GM18907 (cell line): Measurements from ENCODE around the gene HGFAC.

Source experiments
- ATAC-seq: cut with Tn5 transposase; IDR thresholded peaks from one replicate; pipeline ENCODE4 v1.9.1; 2021; ENCODE audit warnings: mild to moderate bottlenecking, moderate library complexity; ENCODE audit not compliant: unreplicated experiment

The HGFAC gene

DNA sequence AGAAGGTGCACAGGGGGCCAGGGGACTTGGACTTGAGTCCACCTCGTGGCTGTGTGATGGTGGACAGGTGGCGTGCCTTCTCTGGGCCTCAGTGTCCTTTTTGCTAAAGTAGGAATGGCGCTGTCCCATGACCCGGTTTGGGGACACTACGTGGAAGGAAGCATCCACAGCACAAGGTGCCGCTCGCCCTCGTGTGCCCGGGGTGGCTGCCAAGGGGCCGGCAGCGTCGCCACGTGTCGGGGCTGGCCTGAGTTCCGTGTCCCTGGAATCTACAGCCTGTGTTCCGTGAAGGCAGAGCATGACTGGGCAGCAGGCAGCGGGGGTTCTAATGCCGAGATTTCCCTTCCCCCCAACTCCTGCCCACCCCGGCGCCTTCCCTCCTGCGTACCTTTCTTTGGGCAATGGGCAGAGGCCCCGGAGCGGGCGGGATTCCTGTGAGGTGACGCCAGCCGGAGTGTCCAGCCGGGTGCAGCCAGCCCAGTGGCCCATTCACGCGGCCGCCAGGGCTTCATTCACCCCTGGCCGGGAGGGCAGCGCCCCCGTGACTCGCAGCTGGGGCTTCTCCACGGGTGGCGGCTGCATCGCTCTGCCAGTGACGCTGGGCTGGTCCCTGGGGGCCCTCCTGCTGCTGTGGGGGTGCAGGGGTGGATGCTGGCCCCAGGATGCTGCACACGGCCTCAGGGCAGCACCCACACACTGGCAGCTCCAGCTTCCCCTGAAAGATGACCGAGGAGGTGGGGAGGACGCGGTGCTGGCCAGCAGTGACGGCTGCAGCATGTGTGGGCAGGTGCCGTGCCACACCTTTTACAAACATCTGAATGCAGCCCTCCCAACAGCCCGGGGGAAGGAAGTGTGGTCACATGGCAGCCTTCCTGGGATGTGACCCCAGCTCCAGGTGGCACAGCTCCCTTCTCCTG is 42.5 kb downstream of the HGFAC start:
- ATAC-seq: no peak

- no peak for ATAC-seq
Observed at GRCh38 chr4:3485011-3485791, 43.4 kb downstream of the HGFAC start.

DNA sequence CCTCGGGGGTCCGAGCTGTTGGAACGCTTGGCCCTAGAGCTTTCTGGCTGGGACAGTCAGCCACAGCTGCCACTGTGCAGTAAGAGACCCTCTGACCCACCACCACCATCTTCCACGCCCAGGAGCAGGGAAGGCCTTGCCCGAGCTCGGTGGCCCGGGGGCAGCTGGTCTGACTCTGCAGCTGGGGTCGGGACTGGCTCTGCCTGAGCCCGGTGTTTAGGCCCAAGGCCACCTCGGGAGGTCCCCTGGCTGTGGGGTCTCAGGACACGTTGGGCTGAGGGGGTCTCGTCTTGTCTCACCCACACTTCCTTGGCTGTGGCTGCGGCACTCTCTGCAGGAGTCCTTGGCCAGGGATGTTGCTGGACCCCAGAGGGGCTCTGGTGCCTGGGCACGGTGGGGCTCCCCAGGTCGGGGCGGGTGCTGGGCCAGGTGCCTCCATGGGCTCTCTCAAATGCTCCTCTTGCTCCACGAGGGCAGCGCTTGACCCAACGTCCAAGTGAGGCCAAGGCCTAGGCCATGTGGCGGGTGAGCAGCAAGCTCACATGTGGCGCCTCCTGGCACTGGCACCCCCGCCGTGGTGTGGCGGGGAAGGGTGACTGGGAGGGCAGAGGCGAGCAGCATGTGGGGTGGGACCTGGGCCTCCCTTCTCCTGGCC is 44.2 kb downstream of the HGFAC start:
- no peak for ATAC-seq

DNA sequence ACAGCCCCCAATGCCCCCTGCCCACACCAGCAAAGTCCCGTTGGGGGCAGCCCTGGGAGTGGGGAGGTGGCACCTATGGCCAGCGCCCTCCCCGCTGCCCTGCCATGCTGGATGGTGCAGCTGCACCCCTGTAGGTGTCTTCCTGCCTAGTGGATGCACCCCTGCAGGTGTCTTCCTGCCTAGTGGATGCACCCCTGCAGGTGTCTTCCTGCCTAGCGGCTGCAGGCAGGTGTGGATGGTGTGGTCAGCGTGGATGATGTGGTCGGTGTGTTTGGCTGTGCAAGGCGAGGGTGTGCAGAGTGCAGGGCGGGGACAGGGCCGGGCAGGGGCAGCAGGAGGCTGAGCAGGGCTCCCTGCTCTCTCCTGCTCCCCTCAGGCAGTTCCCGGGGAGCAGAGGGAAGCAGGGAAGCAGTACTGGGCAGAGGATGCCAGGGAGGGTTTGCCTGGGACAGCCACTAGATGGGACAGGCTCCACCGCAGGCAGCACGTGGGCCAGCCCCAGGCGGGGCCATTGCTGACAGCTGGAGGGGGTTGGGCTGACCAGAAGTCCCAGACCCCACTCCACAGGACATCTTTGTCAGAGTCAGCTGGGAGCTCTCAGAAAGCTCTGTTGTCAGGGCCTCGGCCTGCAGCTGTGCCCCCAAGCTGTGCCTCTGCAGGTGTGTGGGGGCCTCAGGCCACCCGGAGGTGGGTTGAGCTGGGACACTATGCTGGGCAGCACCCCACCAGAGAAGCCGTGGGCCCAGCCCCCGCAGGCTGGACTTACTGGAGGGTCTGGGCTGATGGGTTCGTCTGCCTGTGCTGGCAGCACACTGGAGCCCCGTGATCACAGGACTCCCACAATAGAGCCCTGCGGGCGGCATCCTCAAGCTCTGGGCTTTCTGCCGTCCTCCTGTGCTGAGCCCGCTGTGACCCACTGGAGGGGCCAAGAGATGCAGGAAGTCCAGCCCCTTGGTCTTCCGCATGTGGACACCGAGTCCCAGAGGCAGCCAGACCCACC is 45.1 kb downstream of the HGFAC start:
- no peak for ATAC-seq

DNA sequence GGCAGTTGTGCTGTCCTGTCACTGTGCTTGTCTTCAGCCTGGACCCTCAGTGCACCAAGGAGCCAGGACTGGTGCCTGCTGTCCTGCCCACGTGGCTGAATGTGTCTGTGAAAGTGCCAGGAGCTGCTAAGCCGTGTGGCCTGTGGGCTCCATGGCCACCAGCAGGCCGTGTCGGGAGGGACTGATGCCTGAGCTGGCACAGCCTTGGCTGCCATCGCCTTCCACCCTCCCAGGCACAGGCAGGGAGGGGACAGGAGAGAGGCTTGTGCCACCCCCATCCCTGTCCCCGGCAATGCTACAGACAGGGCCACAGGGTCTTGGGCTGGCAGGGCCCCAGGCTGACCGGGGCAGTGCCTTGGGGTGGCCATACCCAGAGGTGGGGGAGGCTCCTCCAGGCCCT is 46.1 kb downstream of the HGFAC start:
- ATAC-seq: no peak

DNA sequence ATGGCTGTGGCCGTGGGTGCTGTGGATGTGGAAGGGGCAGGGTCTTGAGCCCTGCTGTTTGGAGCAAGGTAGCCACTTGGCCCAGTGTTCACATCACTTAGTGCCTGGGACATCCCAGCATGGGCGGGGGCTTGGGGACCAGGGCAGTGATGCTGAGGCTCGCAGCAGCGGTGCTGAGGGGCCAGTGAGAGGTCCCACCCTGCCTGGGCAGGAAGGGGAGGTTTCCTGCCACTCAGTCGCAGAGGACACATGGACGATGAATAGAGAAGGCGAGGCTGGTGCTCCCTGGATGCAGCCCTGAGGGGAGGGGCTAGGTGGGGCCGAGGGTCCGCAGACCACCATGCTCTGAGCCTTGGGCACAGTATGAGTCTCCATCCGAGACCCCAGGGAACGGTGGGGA is 47.1 kb downstream of the HGFAC start:
- ATAC-seq: no peak

DNA sequence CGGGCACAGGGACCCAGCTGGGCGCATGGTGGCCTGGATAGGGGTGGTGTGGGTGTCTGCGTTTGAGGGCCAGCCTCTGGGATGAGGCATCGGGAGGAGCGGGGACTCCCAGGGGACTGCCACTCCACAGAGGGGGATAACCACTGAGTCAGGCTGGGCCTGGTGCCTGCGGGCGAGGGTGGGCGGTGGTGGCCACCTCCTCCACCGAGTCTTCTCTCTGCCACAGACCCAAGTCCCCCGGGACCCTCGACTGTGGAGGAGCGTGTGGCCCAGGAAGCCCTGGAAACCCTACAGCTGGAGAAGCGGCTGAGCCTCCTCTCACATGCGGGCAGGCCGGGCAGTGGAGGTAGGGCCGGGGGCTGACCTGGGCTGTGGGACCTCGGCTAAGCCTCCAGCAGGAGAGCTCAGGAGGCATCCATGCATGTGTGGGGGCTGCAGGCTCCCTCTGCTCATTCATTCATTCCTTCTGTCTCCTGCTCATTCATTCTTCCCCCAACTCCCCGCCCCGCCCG is 47.7 kb downstream of the HGFAC start:
- ATAC-seq: no peak

DNA sequence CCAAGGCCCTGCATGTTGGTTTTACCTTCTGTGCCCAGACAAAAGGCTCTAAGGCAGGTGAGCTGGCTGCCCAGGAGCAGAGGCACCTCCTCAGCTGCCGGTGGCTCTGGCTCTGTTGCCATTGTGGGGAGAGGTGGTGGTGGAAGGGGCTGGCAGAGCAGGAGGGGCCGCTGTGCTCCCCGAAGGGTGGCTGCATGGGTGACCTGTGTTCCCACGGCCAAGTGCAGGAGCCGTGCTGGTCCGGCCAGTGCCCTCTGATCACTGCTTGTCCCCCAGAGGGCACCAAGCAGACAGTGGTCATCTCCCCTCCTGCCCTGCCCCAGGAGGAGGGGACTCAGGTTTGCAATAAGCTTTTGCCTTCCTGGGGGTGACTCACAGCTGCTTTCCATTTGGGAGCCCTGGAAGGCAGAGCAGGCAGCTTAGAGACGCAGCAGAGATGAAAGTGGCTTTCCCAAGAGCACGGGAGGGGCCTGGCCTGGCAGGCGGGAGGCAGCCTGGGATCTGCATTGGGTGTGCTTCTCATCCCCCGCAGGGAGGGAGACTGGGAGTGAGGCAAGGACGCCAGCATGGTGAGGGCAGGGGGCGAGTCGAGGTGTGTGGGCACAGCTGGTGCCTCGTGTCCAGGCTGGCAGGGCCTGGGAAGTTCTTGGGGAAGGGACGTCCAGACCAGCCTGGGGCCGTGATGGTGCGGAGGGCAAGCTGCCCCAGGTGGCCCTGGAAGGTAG is 50.1 kb downstream of the HGFAC start:
- ATAC-seq: no peak

DNA sequence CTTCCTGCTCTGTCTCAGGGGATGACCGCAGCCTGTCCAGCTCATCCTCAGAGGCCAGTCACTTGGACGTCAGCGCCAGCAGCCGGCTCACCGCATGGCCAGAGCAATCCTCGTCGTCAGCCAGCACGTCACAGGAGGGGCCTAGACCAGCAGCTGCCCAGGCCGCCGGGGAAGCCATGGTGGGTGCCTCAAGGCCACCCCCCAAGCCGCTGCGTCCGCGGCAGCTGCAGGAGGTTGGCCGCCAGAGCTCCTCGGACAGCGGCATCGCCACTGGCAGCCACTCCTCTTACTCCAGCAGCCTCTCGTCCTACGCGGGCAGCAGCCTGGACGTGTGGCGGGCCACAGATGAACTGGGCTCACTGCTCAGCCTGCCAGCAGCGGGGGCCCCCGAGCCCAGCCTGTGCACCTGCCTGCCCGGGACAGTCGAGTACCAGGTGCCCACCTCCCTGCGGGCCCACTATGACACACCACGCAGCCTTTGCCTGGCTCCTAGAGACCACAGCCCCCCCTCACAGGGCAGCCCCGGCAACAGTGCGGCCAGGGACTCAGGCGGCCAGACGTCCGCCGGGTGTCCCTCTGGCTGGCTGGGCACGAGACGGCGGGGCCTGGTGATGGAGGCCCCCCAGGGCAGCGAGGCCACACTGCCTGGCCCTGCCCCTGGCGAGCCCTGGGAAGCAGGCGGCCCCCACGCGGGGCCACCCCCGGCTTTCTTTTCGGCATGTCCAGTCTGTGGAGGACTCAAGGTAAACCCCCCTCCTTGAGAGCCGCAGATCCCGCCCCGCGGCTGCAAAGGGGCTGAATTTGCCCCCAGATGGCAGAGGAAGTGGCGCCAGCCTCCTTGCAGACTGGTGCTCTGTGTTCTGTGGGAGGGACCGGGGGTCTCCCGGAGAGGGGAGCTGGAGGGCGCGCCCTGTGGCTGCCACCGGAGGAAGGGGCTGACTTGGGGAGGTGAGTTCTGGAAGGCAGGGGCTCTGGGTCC is 51.3 kb downstream of the HGFAC start:
- no peak for ATAC-seq

DNA sequence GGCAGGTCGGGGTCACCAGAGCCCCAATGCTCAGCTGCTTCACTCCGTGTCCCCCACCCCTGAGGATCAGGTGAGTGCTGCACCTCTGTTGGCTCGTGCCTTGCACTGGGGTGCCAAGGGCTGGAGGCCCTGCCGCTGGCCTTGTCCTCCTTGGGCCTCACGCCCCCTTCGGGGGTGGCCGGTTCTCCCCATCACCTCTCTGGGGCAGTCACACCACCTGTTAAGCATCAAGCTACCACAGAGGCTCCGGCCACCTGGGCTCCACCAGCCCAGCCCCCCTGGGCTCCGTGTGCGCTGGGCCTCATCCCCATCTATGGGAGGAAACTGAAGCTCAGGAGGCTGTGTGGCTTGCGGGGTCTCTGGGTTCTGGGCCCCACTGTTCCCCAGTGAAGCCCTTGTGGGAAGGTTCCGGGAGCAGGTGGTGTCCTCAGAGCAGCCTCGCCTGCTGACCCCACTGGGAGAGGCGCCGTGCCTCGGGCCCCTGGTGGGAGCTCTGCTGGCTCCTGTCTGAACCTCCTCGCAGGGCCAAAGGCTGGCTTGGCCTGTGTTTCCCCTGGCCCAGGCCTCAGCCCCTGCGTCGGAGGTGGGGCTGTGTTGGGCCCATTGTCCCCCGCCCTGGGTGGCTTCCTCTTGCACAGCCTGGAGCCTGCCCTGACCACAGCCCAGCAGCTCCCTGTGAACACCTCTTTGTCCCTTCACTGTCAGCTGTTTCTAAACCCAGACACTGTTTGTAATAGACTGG is 52.1 kb downstream of the HGFAC start:
- ATAC-seq: no peak

- ATAC-seq: no peak
Observed at GRCh38 chr4:3494462-3494871, 52.7 kb downstream of the HGFAC start.

DNA sequence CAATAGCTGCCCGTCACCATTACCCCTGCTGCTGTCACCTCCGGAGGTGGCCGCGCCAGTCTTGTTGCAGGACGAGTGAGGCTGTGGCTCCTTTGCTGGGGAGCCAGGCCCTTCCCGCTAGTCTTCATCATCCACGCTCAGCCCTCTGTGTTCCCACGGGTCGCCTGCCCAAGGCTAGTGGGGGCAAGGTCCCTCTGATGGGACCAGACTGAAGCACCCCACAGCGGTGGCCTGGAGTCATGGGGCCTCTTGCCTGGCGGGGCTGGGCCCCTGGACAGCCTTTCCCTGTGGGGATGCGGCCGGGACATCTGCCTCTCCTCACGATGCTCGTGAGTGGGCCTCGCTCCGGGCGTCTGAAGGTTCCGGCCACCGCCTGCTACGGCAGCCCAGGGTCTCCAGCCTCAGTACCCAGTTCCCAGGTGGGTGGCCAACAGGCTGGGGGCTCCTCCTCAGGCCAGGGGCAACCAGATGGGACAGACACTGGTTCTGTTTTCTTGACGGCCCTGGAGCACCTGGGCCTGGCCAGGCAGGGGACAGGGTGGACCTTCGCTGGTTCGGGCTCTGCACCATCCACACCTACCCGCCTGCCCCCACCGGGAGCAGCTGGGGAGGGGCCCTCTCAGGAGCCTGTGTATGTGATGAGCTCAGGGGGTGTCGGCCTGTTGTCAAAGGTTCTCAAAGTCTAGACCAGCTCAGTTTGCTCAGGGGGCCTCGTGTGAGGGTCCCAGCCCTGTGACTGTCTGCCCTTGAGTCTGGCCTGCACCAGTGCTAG is 53.6 kb downstream of the HGFAC start:
- no peak for ATAC-seq

DNA sequence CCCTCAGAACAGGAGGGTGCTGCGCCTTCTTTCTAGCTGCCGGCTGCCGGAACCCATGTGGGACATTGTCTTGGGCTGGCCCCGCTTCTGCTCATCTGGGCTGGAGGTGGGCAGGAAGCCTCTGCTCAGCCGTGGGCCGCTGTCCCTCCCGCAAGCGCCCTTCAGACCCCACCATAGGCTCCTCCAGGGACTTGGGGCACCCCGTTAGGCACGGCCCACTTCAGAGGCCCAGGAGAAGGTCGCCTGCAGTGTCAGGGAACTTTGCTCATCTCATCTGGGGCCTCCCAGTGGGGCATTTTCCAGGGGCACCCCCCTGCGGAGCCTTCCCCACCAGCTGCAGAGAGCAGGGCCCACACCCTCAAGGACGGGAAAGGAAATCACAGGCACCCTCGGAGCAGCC is 54.3 kb downstream of the HGFAC start:
- ATAC-seq: no peak

GRCh38 chr4:3497095-3497494 is 55.3 kb downstream of the HGFAC start:
- no peak for ATAC-seq

GRCh38 chr4:3497523-3498389 is 56.0 kb downstream of the HGFAC start:
- ATAC-seq: no peak

- ATAC-seq: no peak
Observed at GRCh38 chr4:3498407-3498806, 56.6 kb downstream of the HGFAC start.
